Upper lobe of left lung (tissue), 6 donors: ENCODE data around the gene ARHGEF7. TPM values are rescaled to one million over a fixed set of nuclear protein-coding genes. Genes with fewer than 3 reads are reported as not detected.

Source experiments
- ATAC-seq, 2 donors: fragments of 200-7000 bp; cut with Tn5 transposase; one replicate each; pipeline ENCODE4 v1.9.1; 2022; ENCODE audit warnings: mild to moderate bottlenecking in 2 of 2, moderate library complexity in 2 of 2; ENCODE audit not compliant: low FRiP score in 2 of 2
- DNase-seq, 2 donors: peaks; one replicate each; pipeline ENCODE4 v3.0.0-alpha.2; 2019 to 2020
- H3K27ac ChIP-seq, 4 donors: fragments of 200-600 bp; sonication (generic); one replicate each; pipeline ENCODE4 v1.5.1; 2016 to 2019
- H3K27me3 ChIP-seq, 4 donors: fragments of 200-600 bp; sonication (generic); one replicate each; pipeline ENCODE4 v1.5.1; 2017 to 2019
- H3K36me3 ChIP-seq, 4 donors: fragments of 200-600 bp; sonication (generic); one replicate each; pipeline ENCODE4 v1.5.1; 2016 to 2019
- H3K4me1 ChIP-seq, 4 donors: fragments of 200-600 bp; sonication (generic); one replicate each; pipeline ENCODE4 v1.5.1; 2018 to 2019
- H3K4me3 ChIP-seq, 4 donors: fragments of 200-600 bp; sonication (generic); one replicate each; pipeline ENCODE4 v1.5.1; 2017 to 2019; ENCODE audit warnings: mild to moderate bottlenecking in 2 of 4, moderate library complexity in 1 of 4
- H3K9me3 ChIP-seq, 4 donors: fragments of 200-600 bp; sonication (generic); one replicate each; pipeline ENCODE4 v1.5.1; 2018 to 2019
- CTCF ChIP-seq, 6 experiments: fragments of 450-650 bp in 4 of 6; fragments of 200-600 bp in 2 of 6; sonication (generic) in 2 of 6; IDR thresholded peaks; one replicate each; pipeline ENCODE4 v1.5.1; 2016 to 2019; ENCODE audit warnings: antibody characterized with exemption in 6 of 6
- EP300 ChIP-seq, 4 donors: sonication (generic); formaldehyde crosslinking; IDR thresholded peaks; one replicate each; pipeline ENCODE4 v1.5.1; 2017; ENCODE audit warnings: antibody characterized with exemption in 4 of 4, control low read depth in 2 of 4
- POLR2A ChIP-seq, 4 donors: fragments of 450-650 bp; IDR thresholded peaks; one replicate each; pipeline ENCODE4 v1.5.1; 2016 to 2017; ENCODE audit warnings: antibody characterized with exemption in 4 of 4, mild to moderate bottlenecking in 2 of 4
- POLR2AphosphoS5 ChIP-seq, 2 donors: sonication (generic); formaldehyde crosslinking; IDR thresholded peaks; one replicate each; pipeline ENCODE4 v1.5.1; 2017; ENCODE audit warnings: antibody characterized with exemption in 2 of 2
- WGBS, 2 donors: methylation state at CpG; one replicate each; pipeline ENCODE4 v1.1.5; 2017 to 2018; 5-methylcytosine and 5-hydroxymethylcytosine counted together
- total RNA-seq, 6 donors: library from RNA; depleted of rRNA in 4 of 6; stranded (reverse); fragments of >200 nt in 4 of 6; gene quantifications; one replicate each; pipeline versions ENCODE4 v1.1.0 to v1.2.1, GENCODE V29; 2016 to 2021
- donor health status: DM: no; HTN: no; CAD: no; lungs with moderate emphysema.
- donor health status: DM: no; HTN: yes; CAD: no; lungs with severe emphysema.

ARHGEF7 gene
- total RNA-seq, 6 donors from 2014 or later: 50.3 to 130 (median 67.4) TPM

- Histone ChIP-seq H3K27me3 (no peaks in the 10 kb centered on the region), H3K4me1 (no peaks in the 10 kb centered on the region), H3K9me3 (no peaks in the 10 kb centered on the region), H3K36me3 (no peaks in the 10 kb centered on the region), H3K27ac (no peak overlapping the region), H3K4me3 (no peak overlapping the region)
- DNase-seq (no peak), ATAC-seq (no peak)
- no peak for TF ChIP-seq POLR2A (IDR thresholded peaks at IDR 0.05)
- TF ChIP-seq CTCF (IDR thresholded peaks at IDR 0.05): no peak
- TF ChIP-seq POLR2AphosphoS5 (IDR thresholded peaks at IDR 0.05): no peak
- TF ChIP-seq EP300 (IDR thresholded peaks at IDR 0.05): no peak
- 64 to 72% methylated on average over 3 of the region's 3 CpGs for WGBS, 2 donors
These were observed 28.9 kb downstream of the ARHGEF7 start for GRCh38 chr13:111143865-111144540.

DNA sequence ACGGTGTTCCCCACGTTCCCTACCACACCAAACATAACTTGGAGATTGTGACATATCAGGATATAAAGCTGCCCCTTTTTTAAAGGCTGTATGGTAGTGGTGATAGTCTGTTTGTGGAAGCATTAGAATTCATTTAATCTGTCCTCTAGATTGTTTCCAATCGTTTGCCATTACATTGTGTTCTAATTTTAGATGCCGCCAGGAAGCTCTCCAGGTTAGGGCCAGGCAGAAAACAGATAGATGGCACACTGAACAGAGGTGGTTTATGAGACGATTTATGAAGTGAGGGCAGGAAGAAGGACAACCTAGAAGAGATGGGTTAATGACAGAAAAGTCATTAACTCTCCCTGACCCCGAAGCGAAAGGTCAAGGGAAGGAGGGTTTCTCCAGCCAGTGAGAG, 30.0 kb downstream of the ARHGEF7 start:
- no peaks in the 10 kb centered on the region for H3K9me3 ChIP-seq
- no peaks in the 10 kb centered on the region for H3K4me1 ChIP-seq
- H3K36me3 ChIP-seq: no peaks in the 10 kb centered on the region
- H3K4me3 ChIP-seq: no peak overlapping the region
- no peak overlapping the region for H3K27ac ChIP-seq
- no peak for DNase-seq
- ATAC-seq: no peak
- 68 to 73% methylated on average over 7 of the region's 7 CpGs for WGBS, 2 donors
- no peak for TF ChIP-seq CTCF (IDR thresholded peaks at IDR 0.05)
- TF ChIP-seq POLR2AphosphoS5 (IDR thresholded peaks at IDR 0.05): no peak
- no peak for TF ChIP-seq POLR2A (IDR thresholded peaks at IDR 0.05)
- TF ChIP-seq EP300 (IDR thresholded peaks at IDR 0.05): no peak
- H3K27me3 ChIP-seq: no peaks in the 10 kb centered on the region

GRCh38 chr13:111145506-111145905, 30.4 kb downstream of the ARHGEF7 start:
- Histone ChIP-seq H3K4me1 (no peaks in the 10 kb centered on the region), H3K4me3 (no peak overlapping the region), H3K9me3 (no peaks in the 10 kb centered on the region), H3K27me3 (no peaks in the 10 kb centered on the region), H3K36me3 (no peaks in the 10 kb centered on the region), H3K27ac (no peak overlapping the region)
- TF ChIP-seq POLR2AphosphoS5 (IDR thresholded peaks at IDR 0.05): no peak
- TF ChIP-seq CTCF (IDR thresholded peaks at IDR 0.05): no peak
- no peak for TF ChIP-seq EP300 (IDR thresholded peaks at IDR 0.05)
- no peak for TF ChIP-seq POLR2A (IDR thresholded peaks at IDR 0.05)
- DNase-seq (no peak), ATAC-seq (no peak)
- WGBS, 2 donors: 81% methylated on average over 7 of the region's 7 CpGs

- peak overlapping the region; percentile 91 to 99 (median 96) for H3K27ac ChIP-seq
- no peaks in the 10 kb centered on the region for H3K27me3 ChIP-seq
- WGBS, 2 donors: 19% methylated on average over 11 of the region's 11 CpGs
- peaks cover 22 to 43% (median 30%) of the 10 kb centered on the region in 4 donors for H3K4me1 ChIP-seq
- TF ChIP-seq EP300 (IDR thresholded peaks at IDR 0.05): no peak
- TF ChIP-seq POLR2A (IDR thresholded peaks at IDR 0.05): no peak
- TF ChIP-seq CTCF (IDR thresholded peaks at IDR 0.05): no peak
- no peak for TF ChIP-seq POLR2AphosphoS5 (IDR thresholded peaks at IDR 0.05)
- ATAC-seq (no peak), DNase-seq (no peak)
- H3K36me3 ChIP-seq: no peaks in the 10 kb centered on the region
- no peaks in the 10 kb centered on the region for H3K9me3 ChIP-seq
- H3K4me3 ChIP-seq: peak overlapping the region; percentile 70 to 88 (median 80)
These were observed 37.7 kb downstream of the ARHGEF7 start for GRCh38 chr13:111152844-111153243.
